AG10803 (cell line): ENCODE data around the gene PHAX.
"Not testable (repeated sequence)": the region's sequence is repeated elsewhere in the genome, so short reads cannot be mapped to it uniquely, and the experiment has no call there.

Experiments
- DNase-seq: peaks from one replicate; pipeline ENCODE4 v3.0.0; 2010; ENCODE audit warnings: low read depth
- H3K4me3 ChIP-seq: 2 replicates; pipeline ENCODE4 v1.5.1; 2011; ENCODE audit warnings: mild to moderate bottlenecking, low read length, control low read depth
- CTCF ChIP-seq: conservative IDR thresholded peaks from 2 replicates; pipeline ENCODE4 v1.5.1; 2011; ENCODE audit warnings: mild to moderate bottlenecking, low read length, control low read depth, inconsistent platforms

Gene PHAX

DNA sequence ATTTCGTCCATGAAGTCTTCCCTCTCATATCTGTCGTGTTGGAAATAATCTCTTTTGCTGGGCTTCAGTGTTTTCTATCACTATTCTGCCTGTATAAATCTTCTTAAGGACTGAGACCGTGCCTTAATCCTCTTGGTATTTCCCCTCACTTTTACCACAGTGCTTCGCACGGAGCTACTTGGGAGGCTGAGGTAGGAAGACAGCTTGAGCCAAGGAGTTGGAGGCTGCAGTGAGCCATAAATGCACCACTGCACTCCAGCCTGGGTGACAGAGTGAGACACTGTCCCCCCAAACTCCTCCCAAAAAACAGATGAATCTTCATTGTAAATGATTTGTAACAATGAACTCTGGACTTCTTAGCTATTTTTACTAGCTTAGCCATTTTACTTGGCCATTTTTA lies 57.8 kb downstream of the PHAX start:
- TF ChIP-seq CTCF, result no peak
- DNase-seq, result no peak
- H3K4me3 ChIP-seq, result no peak overlapping the region

DNA sequence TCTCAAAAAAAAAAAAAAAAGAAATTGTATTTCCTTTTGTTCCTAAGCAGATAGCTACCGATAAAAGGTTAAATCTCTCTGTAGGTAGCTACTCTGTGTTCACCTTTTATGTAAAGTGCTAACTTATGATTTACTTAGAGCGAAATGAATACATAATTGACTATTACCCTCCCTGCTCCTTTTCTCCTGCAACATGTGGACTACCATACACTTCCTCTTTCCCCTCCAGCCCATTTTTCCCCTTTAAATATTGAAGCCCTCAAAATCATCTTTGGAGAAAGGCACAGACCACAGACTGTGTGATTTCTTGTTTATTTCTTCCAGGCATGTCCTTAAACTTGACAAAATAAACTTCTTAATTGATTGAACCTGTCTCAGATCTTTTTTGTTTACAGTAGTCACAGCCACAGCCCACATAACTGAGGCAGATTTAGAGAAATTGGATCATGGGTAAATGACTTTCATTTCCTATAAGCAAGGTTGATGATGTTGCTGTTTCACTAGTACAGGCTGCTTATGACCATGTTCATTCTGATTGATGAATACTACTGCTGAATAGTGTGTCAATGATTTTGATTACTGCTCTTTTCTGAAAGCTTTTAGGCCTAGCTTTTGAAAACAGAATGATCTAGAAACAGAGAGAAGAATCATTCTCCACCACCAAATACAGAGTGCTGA lies 59.2 kb downstream of the PHAX start:
- no peak for TF ChIP-seq CTCF
- no peak overlapping the region for H3K4me3 ChIP-seq
- no peak for DNase-seq

DNA sequence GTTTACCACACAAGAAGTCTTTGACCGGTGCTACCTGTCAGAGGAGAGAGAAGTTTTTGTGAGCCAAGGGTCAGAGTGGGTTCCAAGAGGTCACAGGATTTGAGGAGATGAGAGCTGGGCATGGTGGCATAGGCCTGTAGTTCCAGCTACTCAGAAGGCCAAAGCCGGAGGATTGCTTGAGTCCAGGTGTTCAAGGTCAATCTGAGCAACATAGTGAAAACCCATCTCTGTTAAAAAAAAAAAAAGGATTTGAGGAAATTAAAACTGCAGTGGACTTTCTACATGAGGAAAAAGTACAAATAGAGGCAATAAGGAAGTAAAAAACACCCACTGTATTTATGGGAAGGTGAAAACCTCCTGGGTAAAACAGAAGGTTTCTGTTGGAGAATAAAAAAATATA lies 63.8 kb downstream of the PHAX start:
- no peak overlapping the region for H3K4me3 ChIP-seq
- no peak for TF ChIP-seq CTCF
- DNase-seq, result no peak

GRCh38 chr5:126670109-126670508 lies 69.4 kb downstream of the PHAX start:
- H3K4me3 ChIP-seq, DNase-seq: not testable (repeated sequence)

- not testable (repeated sequence) for DNase-seq, H3K4me3 ChIP-seq
Measured at GRCh38 chr5:126671681-126672080, 70.9 kb downstream of the PHAX start.

DNA sequence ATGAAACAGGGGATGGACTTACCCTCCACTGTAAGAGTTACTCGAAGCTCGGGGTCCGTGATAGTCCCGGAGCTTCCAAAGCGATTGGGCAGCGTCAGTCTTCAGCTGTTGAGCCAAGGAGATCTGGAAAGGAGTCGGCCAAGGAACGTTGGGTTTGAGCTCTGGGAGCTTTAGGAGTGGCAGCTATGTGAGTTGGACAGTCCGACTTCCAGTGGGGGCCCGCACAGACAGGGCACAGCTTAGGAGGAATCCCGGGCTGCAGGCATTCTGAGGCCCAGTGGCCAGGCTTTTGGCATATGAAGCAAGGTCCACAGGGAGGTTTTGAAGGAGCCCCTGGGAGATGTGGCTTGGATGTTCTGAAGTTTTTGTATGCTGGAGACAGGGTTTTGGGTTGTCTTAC lies 72.7 kb downstream of the PHAX start:
- no peak for DNase-seq
- no peak overlapping the region for H3K4me3 ChIP-seq
- TF ChIP-seq CTCF, result no peak

DNA sequence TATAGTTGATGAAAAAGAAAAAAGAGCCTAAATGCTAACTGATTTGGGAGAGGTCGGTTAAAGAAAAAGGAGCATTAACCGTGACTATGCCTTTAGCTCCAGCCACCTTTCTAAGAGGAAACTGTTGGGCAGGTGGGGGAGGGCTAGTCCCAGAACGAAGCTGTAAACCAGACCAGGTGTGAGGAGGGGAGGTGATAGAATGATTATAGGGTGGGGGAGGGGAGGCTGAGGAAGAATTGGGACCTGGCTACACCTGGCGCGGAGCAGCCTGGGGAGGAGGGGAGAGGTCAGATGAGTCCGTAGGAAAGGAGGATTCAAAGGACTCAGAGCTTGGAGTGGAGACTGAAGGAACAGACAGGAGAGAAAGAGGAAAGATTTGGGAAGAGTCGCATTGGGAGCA lies 73.4 kb downstream of the PHAX start:
- H3K4me3 ChIP-seq, result no peak overlapping the region
- TF ChIP-seq CTCF, result no peak
- no peak for DNase-seq

GRCh38 chr5:126675338-126675737 lies 74.6 kb downstream of the PHAX start:
- no peak overlapping the region for H3K4me3 ChIP-seq
- DNase-seq, result no peak
- TF ChIP-seq CTCF, result 0 out of 2 replicates have a peak, but pooled peaks have one; percentile 5
